M059J (cell line): ENCODE measurements around the gene SLC38A3. TPM values are rescaled to one million over a fixed set of nuclear protein-coding genes. Genes with fewer than 3 reads are reported as not detected.
A peak's percentile ranks its signal among the peaks of the same experiment; 100 is the strongest.

Source experiments
- DNase-seq: peaks from one replicate; pipeline ENCODE4 v3.0.0-alpha.2; 2012; ENCODE audit warnings: low read depth
- total RNA-seq: library from RNA; depleted of rRNA; stranded (reverse); fragments of >200 nt; shearing (Covaris generic); gene quantifications from 2 replicates; pipeline ENCODE4 v1.2.3, GENCODE V29; 2014

Gene SLC38A3
- total RNA-seq, 1 experiment from 2014 or later, result 0.96 TPM

DNA sequence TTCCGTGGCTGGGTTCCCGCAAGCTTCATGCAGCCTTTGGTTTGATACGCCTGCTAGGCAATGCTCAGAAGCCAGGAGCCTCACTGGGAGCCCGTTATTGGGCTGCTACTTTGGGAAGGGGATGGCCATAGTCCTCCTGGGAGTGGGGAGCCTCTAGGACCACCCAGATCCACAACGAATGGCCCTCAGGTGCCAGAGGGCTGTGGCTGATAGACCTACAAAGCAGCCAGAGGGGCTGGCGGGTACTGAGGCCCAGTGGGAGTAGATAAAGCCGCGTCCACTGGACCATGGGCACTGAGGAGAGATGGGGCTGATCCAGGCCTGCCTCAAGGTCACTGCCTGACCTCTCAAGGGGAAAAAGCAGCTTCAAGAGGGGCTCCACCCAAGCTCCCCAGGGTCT is 12.9 kb upstream of the SLC38A3 start:
- DNase-seq, result no peak

DNA sequence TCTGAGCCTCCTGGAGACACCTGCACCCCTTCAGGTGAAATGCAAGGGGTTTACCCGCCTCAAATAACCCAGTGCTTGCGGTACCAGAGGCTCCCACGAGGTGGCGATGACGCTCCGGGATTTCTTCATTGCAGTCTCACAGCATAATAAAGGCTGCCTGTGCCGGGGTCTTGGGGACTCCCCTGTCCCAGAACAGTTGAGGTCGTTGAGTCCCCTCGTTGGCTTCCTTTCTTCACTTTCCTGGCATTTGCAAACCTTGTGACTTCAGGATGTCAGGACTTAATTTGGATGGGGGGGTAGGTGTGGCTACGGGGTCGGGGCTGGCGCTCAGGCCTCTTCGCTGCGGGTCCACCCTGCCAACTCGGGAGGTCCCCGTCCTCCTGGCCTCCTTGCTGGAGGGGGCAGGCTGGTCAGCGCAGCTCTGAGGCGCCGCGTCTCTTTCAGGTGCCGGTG is 12.4 kb upstream of the SLC38A3 start:
- peak; percentile 45 for DNase-seq

DNA sequence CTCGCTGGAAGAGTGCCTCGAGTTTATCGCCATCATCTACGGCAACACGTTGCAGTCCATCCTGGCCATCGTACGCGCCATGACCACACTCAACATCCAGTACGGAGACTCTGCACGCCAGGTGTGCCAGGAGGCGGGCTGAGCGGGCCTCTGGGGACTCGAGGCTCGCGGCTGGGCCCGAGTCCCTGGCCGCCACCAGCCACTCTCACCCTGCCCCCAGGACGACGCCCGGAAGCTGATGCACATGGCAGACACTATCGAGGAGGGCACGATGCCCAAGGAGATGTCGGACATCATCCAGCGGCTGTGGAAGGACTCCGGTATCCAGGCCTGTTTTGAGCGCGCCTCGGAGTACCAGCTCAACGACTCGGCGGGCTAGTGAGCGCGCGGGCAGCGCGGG is 11.8 kb upstream of the SLC38A3 start:
- DNase-seq, result no peak

DNA sequence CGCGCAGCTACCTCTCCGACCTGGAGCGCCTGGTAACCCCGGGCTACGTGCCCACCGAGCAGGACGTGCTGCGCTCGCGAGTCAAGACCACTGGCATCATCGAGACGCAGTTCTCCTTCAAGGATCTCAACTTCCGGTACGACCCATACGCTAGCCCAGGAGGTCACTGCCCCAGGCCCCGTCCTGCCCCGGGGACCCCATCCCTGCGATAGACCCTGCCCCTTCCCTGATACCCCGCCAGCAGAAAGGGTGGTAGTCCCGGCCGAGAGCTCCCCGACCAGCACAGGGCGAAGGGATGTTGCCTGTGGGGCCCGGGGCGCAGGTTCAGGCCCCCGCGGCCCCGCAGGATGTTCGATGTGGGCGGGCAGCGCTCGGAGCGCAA is 11.3 kb upstream of the SLC38A3 start:
- no peak for DNase-seq

DNA sequence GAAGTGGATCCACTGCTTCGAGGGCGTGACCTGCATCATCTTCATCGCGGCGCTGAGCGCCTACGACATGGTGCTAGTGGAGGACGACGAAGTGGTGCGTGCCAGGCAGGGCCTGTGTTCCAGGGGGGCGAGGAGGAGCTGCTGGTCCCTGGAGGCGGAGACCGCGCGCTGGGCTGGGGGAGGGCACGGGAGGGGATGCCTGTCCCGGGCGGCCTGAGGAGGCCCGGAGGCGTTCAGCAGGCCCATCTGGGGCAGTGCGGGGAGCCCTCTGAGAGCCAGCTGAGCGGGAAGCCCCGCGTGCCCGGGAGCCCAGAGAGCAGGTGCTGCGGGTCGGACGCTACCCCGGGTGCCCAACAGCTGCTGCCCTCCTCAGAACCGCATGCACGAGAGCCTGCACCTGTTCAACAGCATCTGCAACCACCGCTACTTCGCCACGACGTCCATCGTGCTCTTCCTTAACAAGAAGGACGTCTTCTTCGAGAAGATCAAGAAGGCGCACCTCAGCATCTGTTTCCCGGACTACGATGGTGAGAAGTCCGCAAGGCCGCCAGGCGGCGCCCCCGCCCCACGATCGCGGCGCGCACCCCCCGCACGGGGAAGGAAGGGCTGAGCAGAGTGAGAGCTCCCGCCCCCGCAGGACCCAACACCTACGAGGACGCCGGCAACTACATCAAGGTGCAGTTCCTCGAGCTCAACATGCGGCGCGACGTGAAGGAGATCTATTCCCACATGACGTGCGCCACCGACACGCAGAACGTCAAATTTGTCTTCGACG is 10.8 kb upstream of the SLC38A3 start:
- DNase-seq, result peak; percentile 37

DNA sequence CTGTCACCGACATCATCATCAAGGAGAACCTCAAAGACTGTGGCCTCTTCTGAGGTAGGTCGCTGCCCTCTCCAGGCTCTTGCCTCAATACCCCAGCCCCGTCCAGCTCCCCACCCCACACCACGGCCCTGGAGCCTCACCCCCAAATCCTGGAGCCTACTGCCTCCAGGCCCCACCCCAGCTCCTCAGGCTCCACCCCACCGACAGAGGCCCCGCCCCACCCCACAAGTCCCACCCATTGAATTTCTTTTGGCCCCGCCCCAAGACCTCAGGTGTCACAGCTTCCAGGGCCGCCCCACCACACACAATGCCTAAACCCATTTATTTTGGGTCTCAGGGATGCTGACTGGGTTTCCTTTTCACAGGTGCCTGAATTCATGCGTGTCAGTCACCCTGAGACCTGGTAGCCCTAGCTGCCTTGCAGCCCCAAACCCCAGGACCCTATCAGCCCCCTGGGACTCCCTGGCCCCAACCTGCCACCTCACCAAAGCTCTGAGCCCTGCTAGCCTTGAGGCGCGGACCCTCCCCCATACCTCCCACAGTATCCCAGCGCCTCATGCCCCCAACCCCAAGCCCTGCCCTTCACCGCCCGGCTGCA is 10.1 kb upstream of the SLC38A3 start:
- DNase-seq, result no peak

DNA sequence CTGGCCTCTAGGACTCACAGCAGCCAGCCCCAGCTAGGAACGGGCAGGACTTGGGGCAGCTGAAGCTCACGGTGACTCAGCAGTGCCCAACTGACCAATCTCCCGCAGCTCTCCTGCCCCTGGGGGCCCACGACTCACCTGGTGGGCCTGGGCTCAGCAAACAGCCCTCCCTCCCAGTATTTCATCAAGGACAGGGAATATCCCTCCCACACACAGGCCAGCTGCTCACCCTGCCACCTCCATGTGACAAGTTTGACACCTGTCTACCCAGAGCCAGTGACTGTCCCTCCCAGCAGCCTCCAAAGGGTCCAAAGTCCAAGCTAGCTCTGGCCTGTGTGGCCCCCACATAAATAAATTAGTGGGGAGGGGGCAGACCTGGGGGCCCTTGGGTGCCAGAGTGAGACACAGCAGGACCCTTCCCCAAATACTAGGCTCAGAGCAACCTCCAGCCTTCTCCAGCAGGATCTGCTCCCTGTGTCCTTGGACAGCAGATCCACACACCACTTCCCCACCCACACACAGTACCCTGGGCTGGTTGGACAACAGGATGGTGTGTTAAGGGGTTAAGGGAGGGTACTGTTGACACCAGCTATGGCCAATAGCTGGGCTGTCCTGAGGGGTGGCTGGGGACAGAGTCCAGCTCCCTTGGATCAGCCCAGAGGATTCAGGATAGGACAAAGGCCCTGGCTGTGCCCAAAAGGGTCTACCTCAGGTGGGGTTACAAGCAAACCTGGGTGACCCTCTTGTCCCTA is 9.4 kb upstream of the SLC38A3 start:
- DNase-seq, result no peak

DNA sequence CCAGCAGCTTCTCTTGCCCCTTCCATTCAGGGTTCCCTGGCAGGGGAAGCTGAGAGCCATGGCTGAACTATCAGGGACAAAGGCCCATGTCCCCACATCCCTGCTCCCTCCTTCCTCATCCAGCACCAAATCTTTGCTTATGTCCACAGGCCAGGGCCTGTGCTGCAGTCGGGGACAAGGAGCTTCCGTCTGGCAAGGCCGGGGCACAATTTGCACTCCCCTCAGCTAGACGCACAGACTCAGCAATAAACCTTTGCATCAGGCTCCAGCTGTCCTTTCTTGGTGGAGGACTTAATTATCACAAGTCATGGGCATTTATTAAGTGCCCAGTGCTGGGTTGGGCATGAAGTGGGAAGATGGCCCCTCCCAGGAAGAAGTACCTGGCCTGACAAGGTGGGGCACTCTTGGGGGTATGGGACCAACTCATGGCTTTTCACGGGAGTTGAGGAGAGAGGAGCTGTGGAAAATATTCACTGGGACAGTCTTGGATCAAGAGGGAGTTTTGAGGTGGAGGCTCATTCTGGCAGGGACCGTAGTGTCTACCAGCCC is 8.7 kb upstream of the SLC38A3 start:
- DNase-seq, result no peak

DNA sequence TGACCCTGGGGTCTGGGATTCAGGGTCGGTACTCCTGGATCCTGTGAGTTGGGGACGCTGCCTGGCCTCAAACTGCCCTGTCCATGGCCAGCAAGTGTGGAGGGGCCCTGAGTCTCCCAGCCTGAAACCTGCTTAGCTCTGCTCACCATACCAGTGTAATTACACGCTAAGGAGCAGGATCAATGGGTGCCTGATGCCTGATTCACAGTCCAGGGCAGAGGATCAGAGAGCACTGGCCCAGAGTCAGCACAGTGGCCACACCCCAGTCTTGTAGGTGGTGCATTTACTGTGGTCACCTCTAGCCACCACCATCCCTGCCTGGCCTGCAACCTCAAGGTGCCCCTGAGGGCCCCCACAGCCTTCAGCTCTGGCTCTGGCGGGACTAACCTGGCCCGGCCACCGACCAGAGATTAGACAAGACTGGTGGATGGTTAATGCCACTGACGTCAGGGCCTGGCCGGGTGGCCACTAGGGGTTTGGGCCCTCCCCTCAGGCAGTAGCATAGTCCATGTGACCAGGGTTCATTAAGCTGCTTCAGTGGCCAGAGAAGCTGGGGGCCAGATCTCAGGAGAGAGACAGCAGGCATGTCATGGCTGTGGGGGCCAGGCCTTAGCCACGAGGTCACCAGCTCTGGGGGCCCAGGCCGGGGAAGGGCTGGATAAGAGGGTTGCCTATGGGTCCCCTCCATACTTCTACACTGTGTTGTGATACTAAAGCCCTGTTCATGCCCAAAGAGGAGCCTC is 3.3 kb upstream of the SLC38A3 start:
- DNase-seq, result peak; percentile 20

DNA sequence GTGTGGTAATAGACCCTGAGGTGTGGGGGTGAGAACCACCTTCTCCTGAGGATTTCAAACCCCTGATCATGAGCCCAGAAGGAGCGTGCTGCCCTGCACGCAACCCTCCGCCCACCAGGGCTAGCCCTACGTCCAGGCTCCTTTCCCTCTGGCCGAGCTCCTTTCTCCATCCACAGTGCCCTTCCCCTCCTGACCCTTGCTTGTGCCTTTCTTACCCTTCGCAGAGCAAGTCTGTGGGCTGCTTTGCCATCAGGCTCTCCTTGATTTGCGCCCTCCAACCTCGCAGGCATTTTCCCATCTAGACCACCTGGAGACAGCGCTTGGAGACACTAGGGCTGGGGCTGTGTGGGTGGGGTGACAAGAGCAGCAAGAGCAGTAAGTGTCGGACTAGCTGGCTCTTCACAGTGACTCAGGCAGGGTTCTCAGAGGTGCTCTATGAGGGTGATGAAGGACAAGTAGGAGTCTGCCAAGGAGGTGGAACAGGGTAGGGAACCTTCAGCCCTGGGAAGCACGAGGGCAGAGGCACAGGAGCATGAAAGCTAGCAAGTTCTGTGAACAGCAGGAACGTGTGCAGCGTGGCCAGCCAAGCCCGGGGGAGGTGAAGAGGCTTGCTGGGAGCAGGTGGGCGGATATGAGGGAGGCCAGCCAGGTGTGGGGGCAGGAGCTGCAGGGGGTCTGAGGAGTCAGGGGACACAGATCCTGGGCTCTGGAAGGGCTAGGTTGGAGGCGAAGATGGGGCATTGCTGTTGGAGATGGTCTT is 2.5 kb upstream of the SLC38A3 start:
- no peak for DNase-seq

DNA sequence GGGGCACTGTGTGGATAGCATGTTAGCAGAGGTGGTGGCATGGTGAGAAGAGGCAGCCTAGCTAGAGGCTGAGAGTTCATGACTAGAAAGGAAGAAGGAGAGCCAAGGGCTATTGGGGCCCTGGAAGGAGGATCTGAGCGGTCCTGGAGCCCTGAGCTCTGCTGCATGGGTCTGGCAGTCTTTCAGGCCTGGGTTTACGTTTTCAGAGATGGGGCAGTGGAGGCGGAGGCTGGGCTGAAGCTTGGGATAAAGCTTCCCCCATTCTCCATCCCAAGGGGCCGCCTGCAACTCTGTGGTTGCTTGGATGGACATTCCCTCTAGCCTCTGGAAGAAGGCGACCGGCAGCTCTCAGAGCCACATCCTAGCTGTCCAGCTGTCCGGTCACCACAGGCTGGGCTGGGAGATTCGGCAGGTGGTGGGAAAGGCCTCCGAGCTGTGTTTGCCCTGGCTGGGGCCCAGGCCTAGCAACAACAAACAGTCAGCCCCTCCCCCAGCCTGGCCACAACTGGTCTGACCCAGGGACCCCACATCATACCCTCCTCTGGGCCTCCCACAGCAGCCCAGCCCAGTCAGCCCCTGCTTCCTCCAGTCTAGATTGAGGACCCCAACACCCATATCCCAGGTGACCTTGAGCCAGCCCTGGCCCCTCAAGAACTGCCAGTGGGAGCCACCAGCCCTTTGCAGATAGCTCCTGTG is 1.8 kb upstream of the SLC38A3 start:
- DNase-seq, result no peak

DNA sequence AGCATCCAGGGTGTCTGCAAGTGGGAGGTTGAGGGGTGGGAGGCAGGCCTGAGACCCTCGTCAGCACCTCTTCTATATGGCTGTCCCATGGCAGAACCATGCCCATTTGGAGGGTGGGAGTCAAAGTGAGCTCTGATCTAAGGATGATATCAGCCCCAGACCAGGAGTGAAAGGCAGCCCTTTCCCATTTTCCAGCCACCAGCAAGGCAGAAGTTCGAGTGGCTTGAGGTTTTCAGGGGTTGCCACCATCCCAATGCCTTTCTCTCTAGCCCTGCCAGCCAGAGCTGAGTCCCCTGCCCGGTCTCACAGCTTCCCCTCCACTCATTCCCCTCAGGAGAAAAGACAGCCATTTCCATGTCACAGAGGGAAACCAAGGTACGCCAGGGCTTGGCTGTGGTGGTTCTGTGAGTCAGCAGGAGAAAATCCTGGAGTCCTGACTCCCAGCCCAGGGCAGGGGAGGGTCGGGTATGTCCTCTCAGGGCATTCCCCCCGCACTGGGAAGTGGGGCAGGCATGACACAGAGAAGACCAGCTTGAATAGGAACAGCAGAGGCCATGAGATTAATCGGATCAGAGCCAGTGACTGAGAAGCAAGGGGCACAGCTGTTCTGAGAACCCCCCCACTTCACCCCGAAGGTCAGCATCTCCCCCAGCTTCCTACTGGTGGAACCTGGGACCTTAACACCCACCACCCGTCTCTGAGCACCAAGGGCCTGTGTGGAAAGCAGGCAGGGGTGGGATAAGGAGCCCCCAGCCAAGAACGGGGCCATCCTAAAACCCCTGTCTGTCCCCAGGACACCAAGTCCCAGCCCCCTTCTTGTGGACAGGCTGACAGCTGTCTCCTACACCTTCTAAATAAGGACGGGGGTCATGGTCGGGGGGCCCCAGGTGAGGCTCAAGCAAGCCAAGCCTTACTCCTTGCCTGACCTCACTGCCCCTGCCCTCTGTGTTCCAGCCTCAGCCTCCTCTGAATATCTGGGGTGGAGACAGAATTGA is 965 bp upstream of the SLC38A3 start:
- DNase-seq, result no peak

DNA sequence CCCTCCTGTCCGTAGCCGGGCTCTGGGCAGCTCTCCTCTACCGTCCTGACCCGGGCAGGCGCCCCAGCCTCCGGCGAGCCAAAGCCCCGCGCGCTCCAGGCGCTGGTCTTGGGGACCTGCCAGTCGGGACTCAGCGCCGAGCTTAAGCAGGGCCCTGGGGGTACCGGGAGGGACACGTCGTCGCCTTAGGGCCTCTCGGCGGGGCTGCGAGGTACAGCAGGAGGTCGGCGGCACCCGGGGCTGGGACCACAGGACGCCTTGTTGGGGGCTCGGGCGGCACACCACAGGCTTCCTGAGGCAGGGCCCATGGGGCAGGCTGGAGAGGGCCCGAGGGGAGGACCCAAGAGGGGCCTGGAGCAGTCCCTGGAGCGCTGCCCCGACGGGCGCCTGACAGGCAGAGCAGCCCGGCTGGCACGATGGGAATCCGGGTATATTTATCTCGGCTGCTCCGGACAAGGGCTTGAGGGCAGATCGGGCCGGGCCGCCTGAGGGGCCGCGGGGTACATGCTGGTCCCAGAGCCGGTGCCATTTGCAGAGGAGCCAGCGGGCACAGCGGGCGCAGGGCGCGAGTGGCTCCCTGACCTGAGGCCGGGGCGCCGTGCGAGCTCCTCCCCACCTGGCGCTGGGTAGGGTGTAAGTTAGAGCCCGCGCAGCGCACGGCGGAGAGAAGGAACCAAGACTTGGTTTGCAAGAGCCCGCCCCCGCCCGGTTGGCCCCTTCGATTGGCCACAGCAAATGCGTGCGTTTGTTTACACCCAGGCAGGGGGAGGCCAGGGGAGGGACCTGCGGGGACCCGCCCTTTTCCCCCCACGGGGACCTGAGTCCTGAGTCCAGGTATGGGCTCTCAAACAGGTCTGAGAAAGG is 574 bp downstream of the SLC38A3 start:
- DNase-seq, result no peak

DNA sequence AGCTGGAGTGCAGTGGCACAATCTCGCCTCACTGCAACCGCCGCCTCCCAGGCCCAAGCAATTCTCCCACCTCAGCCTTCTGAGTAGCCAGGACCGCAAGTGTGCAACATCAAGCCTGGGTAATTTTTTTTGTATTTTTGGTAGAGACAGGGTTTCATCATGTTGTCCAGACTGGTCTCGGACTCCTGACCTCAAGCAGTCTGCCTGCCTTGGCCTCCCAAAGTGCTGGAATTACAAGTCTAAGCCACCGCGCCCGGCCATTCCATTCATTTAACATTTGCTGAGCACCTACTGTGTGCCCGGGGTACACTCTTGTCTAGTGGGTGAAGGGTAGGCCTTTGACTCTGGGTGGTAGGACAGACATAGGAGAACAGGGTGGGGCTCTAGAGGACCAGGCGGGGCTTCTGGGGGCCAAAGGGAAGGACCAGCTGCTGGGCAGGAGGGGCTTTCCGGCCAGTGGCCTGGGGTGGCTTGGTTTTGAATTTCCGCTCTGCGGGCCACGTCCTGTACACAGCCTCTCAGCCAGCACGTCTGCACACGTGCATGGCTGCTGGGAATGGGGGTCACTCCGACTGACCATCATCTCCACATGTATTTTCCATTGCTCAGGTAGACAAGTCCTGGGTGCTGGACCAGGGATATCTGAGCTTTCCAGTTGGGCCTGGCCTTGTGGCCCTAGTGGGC is 2.4 kb downstream of the SLC38A3 start:
- no peak for DNase-seq

DNA sequence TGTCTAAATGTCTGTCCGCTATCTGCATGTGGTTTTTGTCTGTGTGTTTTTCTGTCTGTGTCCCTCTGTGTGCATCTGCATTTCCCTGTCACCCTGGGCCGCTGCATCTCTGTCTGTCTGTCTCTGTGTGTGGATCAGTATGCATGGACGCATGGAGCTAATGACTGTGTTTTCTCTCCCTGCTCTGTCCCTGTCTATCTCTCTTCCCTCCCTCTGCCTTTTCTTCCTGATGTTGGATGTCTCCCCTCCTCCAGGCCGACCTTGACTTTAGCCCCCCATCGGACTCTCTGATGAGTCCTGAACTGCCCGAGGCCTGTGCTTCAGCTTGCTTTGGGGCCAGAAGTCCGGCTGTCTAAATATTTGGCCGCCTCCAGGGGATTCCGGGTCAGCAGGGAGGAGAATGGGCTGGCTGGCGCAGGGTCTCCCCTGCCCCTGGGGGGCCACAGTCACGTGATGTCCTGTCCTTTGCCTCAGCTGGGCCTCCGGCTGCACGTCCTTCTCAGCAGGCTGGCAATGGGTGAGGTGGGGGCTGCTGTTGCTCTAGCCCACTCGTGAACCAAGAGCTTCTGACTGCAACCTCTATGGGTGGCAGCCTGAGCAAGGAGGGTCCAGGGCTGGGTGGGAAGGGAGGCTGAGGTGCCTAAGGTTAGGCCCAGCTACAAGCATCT is 3.7 kb downstream of the SLC38A3 start:
- DNase-seq, result no peak

DNA sequence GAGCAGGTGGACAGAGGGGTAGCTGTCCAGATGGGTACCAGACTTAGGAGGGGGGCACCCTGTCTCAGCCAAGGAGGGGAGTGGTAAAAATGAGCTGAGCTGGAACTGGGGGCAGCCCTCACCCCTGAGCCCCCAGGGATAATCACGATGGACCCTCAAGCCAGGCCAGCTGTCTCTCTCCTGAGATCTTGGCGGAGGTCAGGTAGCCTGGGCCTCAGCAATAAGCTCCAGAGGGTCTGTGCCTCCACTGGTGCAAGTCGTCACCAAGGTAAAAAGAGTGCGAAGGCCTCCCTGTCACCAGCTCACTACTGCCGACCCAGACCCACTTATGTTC is 5.1 kb downstream of the SLC38A3 start:
- no peak for DNase-seq
